Measurements from ENCODE around the gene UMODL1. TPM values are rescaled to one million over a fixed set of nuclear protein-coding genes. Genes with fewer than 3 reads are reported as not detected.

Gene UMODL1
- total and polyA plus RNA-seq, 2 experiments from 2014 or later = 0.15 to 0.47 TPM

GRCh38 chr21:42055425-42055824, 15.7 kb upstream of the UMODL1 start:
- DNase-seq (ENCODE audit: low spot score) = no peak
- H3K27ac ChIP-seq = no peak overlapping the region
- H3K9me2 ChIP-seq (replicated peaks; ENCODE audit: insufficient read depth) = no peaks in the 10 kb centered on the region
- H3K4me3 ChIP-seq = no peak overlapping the region
- 93% methylated on average over 9 of the region's 9 CpGs for WGBS (ENCODE audit: low lambda C conversion rate, missing lambda C conversion rate)
- H4K20me1 ChIP-seq (ENCODE audit: insufficient read depth, poor library complexity, severe bottlenecking) = no peaks in the 10 kb centered on the region
- peaks cover 16% of the 10 kb centered on the region for H3K4me1 ChIP-seq (ENCODE audit: insufficient read depth)
- no peaks in the 10 kb centered on the region for H3K36me3 ChIP-seq (replicated peaks; ENCODE audit: insufficient read depth, low read depth)
- no peaks in the 10 kb centered on the region for H3K79me2 ChIP-seq
- no peak overlapping the region for H3K4me2 ChIP-seq
- no peaks in the 10 kb centered on the region for H3K27me3 ChIP-seq
- no peak for TF ChIP-seq CTCF (IDR thresholded peaks at IDR 0.05; ENCODE audit: poor library complexity)
- no peak for TF ChIP-seq EZH2phosphoT487 (IDR thresholded peaks at IDR 0.05; ENCODE audit: low read depth, severe bottlenecking, unreplicated experiment)
- TF ChIP-seq EZH2 (IDR thresholded peaks at IDR 0.05; ENCODE audit: borderline replicate concordance) = no peak
- H2AFZ ChIP-seq = no peak overlapping the region
- H3K9me3 ChIP-seq (ENCODE audit: low read depth) = no peaks in the 10 kb centered on the region

GRCh38 chr21:42056468-42056867, 14.6 kb upstream of the UMODL1 start:
- H3K4me3 ChIP-seq = no peak overlapping the region
- peak overlapping the region; percentile 82 for H3K27ac ChIP-seq
- peaks cover 16% of the 10 kb centered on the region for H3K4me1 ChIP-seq (ENCODE audit: insufficient read depth)
- no peak overlapping the region for H2AFZ ChIP-seq
- WGBS (ENCODE audit: low lambda C conversion rate, missing lambda C conversion rate) = 53% methylated on average over 11 of the region's 11 CpGs
- no peaks in the 10 kb centered on the region for H3K27me3 ChIP-seq
- no peaks in the 10 kb centered on the region for H3K9me2 ChIP-seq (replicated peaks; ENCODE audit: insufficient read depth)
- H3K79me2 ChIP-seq = no peaks in the 10 kb centered on the region
- DNase-seq (ENCODE audit: low spot score) = peak; percentile 44
- H3K9me3 ChIP-seq (ENCODE audit: low read depth) = no peaks in the 10 kb centered on the region
- no peaks in the 10 kb centered on the region for H4K20me1 ChIP-seq (ENCODE audit: insufficient read depth, poor library complexity, severe bottlenecking)
- H3K4me2 ChIP-seq = peak overlapping the region; percentile 64
- TF ChIP-seq CTCF (IDR thresholded peaks at IDR 0.05; ENCODE audit: poor library complexity) (no peak), EZH2phosphoT487 (IDR thresholded peaks at IDR 0.05; ENCODE audit: low read depth, severe bottlenecking, unreplicated experiment) (no peak), EZH2 (IDR thresholded peaks at IDR 0.05; ENCODE audit: borderline replicate concordance) (no peak)
- no peaks in the 10 kb centered on the region for H3K36me3 ChIP-seq (replicated peaks; ENCODE audit: insufficient read depth, low read depth)

GRCh38 chr21:42056996-42057689, 14.0 kb upstream of the UMODL1 start:
- no peaks in the 10 kb centered on the region for H3K9me2 ChIP-seq (replicated peaks; ENCODE audit: insufficient read depth)
- H4K20me1 ChIP-seq (ENCODE audit: insufficient read depth, poor library complexity, severe bottlenecking) = no peaks in the 10 kb centered on the region
- peak; percentile 77 for DNase-seq (ENCODE audit: low spot score)
- H3K4me3 ChIP-seq = no peak overlapping the region
- TF ChIP-seq EZH2 (IDR thresholded peaks at IDR 0.05; ENCODE audit: borderline replicate concordance) (no peak), EZH2phosphoT487 (IDR thresholded peaks at IDR 0.05; ENCODE audit: low read depth, severe bottlenecking, unreplicated experiment) (no peak), CTCF (IDR thresholded peaks at IDR 0.05; ENCODE audit: poor library complexity) (no peak)
- peak overlapping the region; percentile 64 for H3K4me2 ChIP-seq
- H3K4me1 ChIP-seq (ENCODE audit: insufficient read depth) = peaks cover 16% of the 10 kb centered on the region
- no peaks in the 10 kb centered on the region for H3K9me3 ChIP-seq (ENCODE audit: low read depth)
- H3K79me2 ChIP-seq = no peaks in the 10 kb centered on the region
- no peak overlapping the region for H2AFZ ChIP-seq
- H3K27ac ChIP-seq = peak overlapping the region; percentile 82
- no peaks in the 10 kb centered on the region for H3K27me3 ChIP-seq
- WGBS (ENCODE audit: low lambda C conversion rate, missing lambda C conversion rate) = 23% methylated on average over 17 of the region's 17 CpGs
- no peaks in the 10 kb centered on the region for H3K36me3 ChIP-seq (replicated peaks; ENCODE audit: insufficient read depth, low read depth)
